GM18520 (cell line): ENCODE measurements around the gene RPS15.

Experiments
- ATAC-seq: cut with Tn5 transposase; IDR thresholded peaks from one replicate; pipeline ENCODE4 v1.9.1; 2021; ENCODE audit not compliant: unreplicated experiment

RPS15 gene

GRCh38 chr19:1450735-1451731 is 12.8 kb downstream of the RPS15 start:
- no peak for ATAC-seq

GRCh38 chr19:1451916-1452801 is 14.0 kb downstream of the RPS15 start:
- no peak for ATAC-seq

GRCh38 chr19:1452802-1453524 is 14.8 kb downstream of the RPS15 start:
- no peak for ATAC-seq

GRCh38 chr19:1453525-1454364 is 15.5 kb downstream of the RPS15 start:
- no peak for ATAC-seq

GRCh38 chr19:1455002-1455335 is 16.8 kb downstream of the RPS15 start:
- no peak for ATAC-seq

- no peak for ATAC-seq
These were observed 17.3 kb downstream of the RPS15 start for GRCh38 chr19:1455336-1456120.

- no peak for ATAC-seq
These were observed 18.1 kb downstream of the RPS15 start for GRCh38 chr19:1456121-1456900.

- ATAC-seq, result no peak
These were observed 19.0 kb downstream of the RPS15 start for GRCh38 chr19:1457031-1457739.

GRCh38 chr19:1457892-1458291 is 19.7 kb downstream of the RPS15 start:
- no peak for ATAC-seq

- ATAC-seq, result no peak
These were observed 21.3 kb downstream of the RPS15 start for GRCh38 chr19:1459479-1459878.

GRCh38 chr19:1460033-1460995 is 22.1 kb downstream of the RPS15 start:
- no peak for ATAC-seq

- ATAC-seq, result no peak
These were observed 23.7 kb downstream of the RPS15 start for GRCh38 chr19:1461862-1462261.

- ATAC-seq, result no peak
These were observed 27.2 kb downstream of the RPS15 start for GRCh38 chr19:1465191-1466016.

- ATAC-seq, result no peak
These were observed 27.8 kb downstream of the RPS15 start for GRCh38 chr19:1466018-1466460.

GRCh38 chr19:1466461-1467214 is 28.4 kb downstream of the RPS15 start:
- no peak for ATAC-seq

GRCh38 chr19:1467215-1467489 is 29.0 kb downstream of the RPS15 start:
- ATAC-seq, result no peak
